ENCODE results near the gene RAD9B.
"Not testable (repeated sequence)": the region's sequence is repeated elsewhere in the genome, so short reads cannot be mapped to it uniquely, and the experiment has no call there.

RAD9B gene

GRCh38 chr12:110501752-110502738 is at the start of gene RAD9B, which contains the start of gene VPS29:
RAD9B (plus strand) TSS chr12:110502331; CDS start chr12:110502338, 7 bp downstream.
VPS29 (minus strand) TSS chr12:110502111; CDS start chr12:110502051, 60 bp downstream.
- peak; percentile 95 for DNase-seq

DNA sequence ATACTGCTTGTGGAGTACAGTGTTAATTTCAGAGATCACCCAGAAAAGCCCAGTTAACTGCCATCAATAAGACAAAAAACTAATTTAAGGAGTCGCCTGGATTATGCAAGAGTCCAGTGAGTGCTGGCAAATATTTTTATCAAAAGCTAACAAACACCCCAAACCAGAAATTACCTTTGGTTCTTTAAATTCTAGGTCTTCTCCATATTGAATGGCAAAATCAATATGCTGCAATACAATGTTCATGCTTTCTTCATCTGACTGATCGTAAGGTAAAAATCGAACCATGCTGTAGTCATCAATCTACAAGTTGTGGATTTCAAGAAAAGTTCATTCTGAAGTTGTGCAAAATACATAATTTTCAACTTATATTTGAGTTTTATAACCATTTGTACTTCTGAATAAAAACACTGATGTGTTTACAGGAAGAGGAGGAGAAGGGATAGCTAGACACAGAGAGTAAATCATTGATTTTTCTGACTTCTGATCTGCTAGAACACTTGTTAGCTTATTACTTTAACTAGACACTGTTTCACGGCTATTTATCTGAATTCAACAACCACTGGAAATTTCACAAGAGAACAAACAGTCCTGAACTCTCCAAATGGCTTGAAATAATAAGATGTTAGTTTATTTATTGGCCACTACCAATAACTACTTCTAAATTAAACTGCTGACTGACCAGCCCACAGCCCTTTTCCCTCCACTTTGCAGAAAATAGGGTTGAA is 48.4 kb upstream of the RAD9B start:
- no peak for DNase-seq

GRCh38 chr12:110458756-110459155 is 43.4 kb upstream of the RAD9B start:
- no peak for DNase-seq

- DNase-seq: not testable (repeated sequence)
Observed at GRCh38 chr12:110461189-110461588, 40.9 kb upstream of the RAD9B start.

DNA sequence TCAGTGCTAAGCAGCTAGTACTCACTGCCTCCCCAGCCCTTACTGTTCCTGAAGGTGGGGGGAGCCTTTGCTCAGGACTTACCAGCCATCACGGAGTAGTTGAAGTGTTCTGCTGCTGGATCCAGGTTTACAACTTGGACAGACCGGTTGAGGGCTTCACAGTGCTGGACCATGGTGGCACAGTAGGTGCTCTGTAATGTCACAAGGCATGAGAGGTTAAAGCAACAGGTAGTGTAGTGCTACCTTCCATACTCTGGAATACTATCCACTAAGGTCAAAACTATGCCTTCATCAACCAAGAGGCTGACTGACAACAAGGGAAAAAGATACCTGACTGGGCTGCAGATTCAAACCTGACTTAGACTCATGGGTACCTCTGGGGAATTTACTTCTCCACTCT is 37.1 kb upstream of the RAD9B start:
- DNase-seq: no peak

DNA sequence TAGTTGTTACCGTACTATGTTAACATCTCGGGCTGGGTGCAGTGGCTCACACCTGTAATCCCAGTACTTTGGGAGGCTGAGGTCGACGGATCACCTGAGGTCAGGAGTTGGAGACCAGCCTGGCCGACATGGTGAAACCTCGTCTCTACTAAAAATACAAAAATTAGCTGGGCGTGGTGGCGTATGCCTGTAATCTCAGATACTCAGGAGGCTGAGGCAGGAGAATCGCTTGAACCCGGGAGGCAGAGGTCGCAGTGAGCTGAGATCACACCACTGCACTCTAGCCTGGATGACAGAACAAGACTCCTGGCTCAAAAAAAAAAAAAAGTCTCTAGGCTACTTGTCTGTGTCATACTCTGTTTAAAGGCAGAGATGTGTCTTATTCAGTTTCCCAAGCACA is 36.4 kb upstream of the RAD9B start:
- DNase-seq: not testable (repeated sequence)

GRCh38 chr12:110466791-110467190 is 35.3 kb upstream of the RAD9B start:
- DNase-seq: no peak

DNA sequence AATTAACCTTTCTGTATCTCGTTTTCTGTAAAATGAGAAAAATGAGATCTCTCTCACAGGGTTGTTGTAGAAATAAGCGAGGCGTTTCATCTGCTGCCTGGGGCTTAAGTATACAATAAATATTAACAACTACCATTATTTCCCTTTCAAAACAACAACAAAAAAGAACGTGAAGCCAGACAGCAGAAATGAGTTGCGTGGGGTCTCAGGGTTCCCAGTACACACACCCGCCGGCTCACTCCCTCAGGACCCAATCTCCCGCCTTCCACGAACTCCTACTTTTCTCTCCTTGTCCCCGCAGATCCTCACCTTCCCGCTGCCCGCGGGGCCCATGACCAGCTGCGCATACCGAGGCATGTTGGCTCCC is 34.3 kb upstream of the RAD9B start:
- DNase-seq: no peak

DNA sequence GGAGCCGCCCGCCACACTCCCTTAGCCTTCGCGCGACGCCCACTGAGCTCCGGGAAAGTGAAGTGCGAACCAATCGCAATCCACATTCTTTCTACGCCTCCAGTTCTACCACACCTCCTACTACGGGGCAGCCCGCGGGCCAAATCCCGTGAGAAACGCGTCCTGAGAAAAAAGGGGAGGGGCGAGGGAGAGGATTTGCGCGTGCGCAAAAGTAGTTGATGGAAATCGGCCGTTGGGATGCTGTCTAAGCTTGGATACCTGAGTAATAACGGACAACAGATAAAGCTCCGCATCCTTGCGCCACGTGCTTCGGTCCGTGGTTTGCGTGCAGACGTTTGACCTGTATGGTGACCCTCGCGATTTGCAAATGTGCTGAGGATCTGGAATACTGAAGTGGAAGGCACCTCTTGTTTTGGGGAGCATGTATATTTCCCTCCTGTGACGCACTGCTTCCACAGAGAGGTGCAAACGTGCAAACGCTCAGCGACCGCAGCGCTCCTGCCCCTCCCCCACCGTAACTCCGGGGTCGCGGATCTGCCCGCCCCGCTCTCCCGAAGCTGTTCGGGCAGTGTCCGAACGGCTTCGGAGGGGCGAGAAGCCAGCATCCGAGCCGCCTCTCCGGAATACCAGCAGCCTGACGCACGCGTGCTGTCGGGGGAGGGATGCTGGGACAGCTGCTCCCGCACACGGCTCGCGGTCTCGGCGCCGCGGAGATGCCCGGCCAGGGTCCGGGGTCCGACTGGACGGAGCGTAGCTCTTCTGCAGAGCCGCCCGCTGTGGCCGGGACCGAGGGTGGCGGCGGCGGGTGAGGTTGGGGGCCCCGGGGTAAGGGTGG is 33.7 kb upstream of the RAD9B start, which contains the start of the genes FAM216A and GPN3:
FAM216A (plus strand) TSS at position 632 of the 835 bp plus-strand sequence; CDS start at position 663, 31 bp downstream.
GPN3 (minus strand) TSS at position 44 of the 835 bp plus-strand sequence. CDS start 54 bp downstream, outside the sequence.
- DNase-seq: peak; percentile 97

- DNase-seq: no peak
Observed at GRCh38 chr12:110475426-110475825, 26.7 kb upstream of the RAD9B start.

GRCh38 chr12:110498984-110499706 is 3.0 kb upstream of the RAD9B start:
- no peak for DNase-seq

GRCh38 chr12:110501399-110501751 is 756 bp upstream of the RAD9B start:
- DNase-seq: peak; percentile 21

DNA sequence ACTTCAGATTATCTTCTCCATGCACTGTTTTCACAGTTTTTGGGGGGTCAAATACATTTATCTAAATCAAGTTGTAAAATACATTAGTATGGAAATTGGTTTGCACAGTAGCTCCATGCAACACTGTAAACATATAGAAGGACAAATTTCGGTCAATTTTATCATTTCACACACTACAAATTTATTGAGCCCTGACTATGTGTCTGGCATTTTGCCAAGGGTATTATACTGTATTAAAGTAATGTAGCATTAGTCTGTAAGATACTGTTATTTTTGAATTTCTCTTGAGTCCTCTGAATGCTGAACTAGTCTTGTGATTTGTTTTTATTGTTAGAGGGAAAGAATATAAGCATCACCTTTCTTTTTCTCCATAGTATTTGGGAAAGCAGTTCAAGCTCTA is 1.3 kb downstream of the RAD9B start:
- no peak for DNase-seq

DNA sequence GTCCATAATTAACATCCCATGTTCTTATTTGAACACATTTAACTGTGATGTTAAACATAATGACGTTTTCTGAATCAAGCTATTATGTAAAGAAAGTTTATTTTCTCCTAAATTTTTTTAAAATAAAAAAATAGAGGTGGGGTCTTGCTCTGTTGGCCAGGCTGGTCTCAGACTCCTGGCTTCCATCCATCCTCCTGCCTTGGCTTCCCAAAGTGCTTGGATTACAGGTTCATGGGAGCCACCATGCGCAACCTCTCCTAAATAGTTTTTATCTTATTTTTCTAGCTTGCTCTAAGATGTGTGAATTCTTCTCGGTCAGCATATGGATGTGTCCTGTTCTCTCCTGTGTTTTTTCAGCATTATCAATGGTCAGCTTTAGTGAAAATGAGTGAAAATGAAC is 3.2 kb downstream of the RAD9B start:
- no peak for DNase-seq

GRCh38 chr12:110508071-110508586 is 6.0 kb downstream of the RAD9B start:
- no peak for DNase-seq

DNA sequence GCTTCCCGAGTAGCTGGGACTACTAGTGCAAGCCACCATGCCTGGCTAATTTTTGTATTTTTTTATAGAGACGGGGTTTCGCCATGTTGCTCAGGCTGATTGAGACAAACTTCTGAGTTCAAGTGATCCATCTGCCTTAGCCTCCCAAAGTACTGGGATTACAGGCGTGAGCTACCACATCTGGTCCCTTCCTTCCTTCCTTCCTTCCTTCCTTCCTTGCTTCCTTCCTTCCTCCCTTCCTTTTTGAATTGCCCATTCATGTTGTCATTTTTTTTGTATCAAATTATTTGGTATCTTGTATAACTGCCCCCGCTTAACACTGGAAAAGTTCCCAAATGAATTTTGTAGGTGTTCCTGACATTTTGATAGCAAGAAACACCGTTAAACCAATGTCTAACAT is 11.7 kb downstream of the RAD9B start:
- no peak for DNase-seq

- DNase-seq: no peak
Observed at GRCh38 chr12:110514363-110514762, 12.2 kb downstream of the RAD9B start.

- DNase-seq: no peak
Observed at GRCh38 chr12:110516995-110517394, 14.9 kb downstream of the RAD9B start.

GRCh38 chr12:110518014-110518413 is 15.9 kb downstream of the RAD9B start:
- not testable (repeated sequence) for DNase-seq

DNA sequence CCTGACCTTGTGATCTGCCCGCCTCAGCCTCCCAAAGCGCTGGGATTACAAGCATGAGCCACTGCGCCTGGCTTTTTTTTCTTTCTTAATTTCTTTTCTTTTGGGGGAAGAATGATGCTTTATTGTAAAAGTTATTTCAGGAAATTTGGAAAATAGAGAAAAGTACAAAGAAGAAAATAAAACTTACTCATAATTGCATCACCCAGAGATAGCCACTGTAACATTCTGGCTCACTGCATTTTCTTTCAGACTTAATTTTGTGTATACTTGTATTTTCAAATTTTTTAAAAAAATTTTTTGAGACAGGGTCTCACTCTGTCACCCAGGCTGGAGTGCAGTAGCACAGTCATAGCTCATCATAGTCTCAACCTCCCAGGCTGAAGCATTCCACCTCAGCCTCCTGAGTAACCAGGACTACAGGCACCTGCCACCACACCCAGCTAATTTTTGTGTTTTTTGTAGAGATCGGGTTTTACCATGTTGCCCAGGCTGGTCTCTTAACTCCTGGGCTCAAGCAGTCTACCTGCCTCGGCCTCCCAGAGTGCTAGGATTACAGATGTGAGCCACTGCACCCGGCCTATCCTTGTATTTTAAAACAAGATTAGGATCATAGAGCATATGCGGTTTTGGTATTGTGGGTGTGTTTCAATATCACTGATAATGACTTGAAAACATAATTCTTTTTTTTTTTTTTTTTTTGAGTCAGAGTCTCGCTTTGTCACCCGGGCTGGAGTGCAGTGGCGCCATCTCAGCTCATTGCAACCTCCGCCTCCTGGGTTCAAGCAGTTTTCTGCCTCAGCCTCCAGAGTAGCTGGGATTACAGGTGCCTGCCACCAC is 19.0 kb downstream of the RAD9B start:
- DNase-seq: not testable (repeated sequence)
